ENCODE measurements around the gene MIF. TPM values are rescaled to one million over a fixed set of nuclear protein-coding genes. Genes with fewer than 3 reads are reported as not detected.
"Not testable (repeated sequence)": the region's sequence is repeated elsewhere in the genome, so short reads cannot be mapped to it uniquely, and the experiment has no call there.

The MIF gene
- total RNA-seq, 1 donor from 2014 or later, result 1,073 TPM

DNA sequence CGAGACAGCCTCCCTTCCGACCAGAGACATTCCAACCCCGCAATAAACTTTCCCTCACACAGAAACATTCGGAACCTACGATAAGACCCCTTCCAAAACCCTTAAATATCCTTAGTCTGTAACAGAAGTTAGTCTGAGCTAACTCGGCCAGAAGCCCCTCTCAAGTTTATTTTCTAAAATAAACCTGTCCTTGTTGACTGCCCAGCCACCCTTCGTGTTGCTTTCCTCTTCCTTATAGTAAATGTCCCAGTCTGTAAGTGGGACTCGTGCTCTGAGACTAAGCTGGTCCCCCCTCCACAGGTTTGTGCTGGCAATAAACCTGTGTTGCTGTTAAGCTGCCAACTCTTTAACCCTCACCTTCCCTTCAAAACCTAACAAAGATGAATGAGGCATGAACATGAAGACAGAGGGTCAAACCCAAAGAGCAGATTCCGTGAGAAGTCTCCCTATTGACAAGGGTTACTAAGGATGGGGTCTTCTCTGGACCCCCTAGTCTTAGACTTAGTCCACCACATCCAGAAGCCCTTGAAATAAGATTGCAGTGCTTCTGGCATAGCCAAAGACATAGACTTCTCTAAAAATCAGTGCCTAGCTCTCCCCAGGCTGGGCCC, 18.2 kb downstream of the MIF start:
- TF ChIP-seq CTCF (conservative IDR thresholded peaks at IDR 0.05; ENCODE audit: low read depth, low read length), result no peak
- DNase-seq (ENCODE audit: low read depth), result no peak
- H3K4me3 ChIP-seq (ENCODE audit: low read depth, low read length), result no peak overlapping the region

DNA sequence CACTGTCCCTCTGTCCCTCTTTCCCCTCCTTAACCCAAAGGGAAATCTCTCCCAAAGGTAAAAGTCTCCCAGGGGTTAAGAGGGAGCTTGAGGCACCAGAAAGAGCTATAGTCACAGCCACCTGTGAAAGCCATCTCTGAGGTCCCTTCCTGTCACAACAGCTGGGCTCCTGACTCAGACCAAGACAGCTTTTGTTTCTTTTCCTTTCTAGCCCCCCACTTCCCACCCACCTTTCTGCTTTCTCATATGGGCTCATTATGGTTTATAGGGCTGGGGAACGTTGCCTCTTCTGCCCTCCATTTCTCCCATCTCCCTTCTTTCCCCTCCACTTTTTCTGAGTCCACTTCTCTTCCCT, 19.1 kb downstream of the MIF start:
- peak overlapping the region; percentile 76 for H3K4me3 ChIP-seq (ENCODE audit: low read depth, low read length)
- no peak for TF ChIP-seq CTCF (conservative IDR thresholded peaks at IDR 0.05; ENCODE audit: low read depth, low read length)
- no peak for DNase-seq (ENCODE audit: low read depth)

- DNase-seq (ENCODE audit: low read depth), result peak; percentile 59
- H3K4me3 ChIP-seq (ENCODE audit: low read depth, low read length), result peak overlapping the region; percentile 76
- no peak for TF ChIP-seq CTCF (conservative IDR thresholded peaks at IDR 0.05; ENCODE audit: low read depth, low read length)
Measured at GRCh38 chr22:23913661-23914353, 19.6 kb downstream of the MIF start.

DNA sequence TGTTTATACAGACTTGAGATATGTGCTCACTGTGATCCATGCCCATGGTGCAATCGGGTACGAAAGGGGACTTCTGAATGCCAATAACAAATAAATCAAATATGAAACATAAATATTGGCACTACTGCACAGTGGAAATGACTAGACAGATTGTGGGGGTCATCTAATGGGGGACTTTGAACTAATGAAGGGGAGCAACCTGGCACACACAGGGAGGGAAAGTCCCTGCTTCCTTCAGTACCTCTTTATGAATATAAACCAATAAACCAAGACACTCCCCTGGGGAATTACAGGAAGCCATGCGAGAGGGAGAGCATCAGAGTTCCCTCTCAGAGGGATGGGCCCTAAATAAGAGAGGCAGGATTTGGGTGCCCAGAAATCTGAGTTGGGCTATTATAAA, 21.1 kb downstream of the MIF start:
- no peak for TF ChIP-seq CTCF (conservative IDR thresholded peaks at IDR 0.05; ENCODE audit: low read depth, low read length)
- DNase-seq (ENCODE audit: low read depth), result no peak
- H3K4me3 ChIP-seq (ENCODE audit: low read depth, low read length), result no peak overlapping the region

- H3K4me3 ChIP-seq (ENCODE audit: low read depth, low read length), result not testable (repeated sequence)
Measured at GRCh38 chr22:23920267-23920611, 26.1 kb downstream of the MIF start.

GRCh38 chr22:23921586-23922201, 27.5 kb downstream of the MIF start:
- not testable (repeated sequence) for H3K4me3 ChIP-seq (ENCODE audit: low read depth, low read length); DNase-seq (ENCODE audit: low read depth)

More at GRCh38 chr22:23920267-23920611, 26.1 kb downstream of the MIF start:
- not testable (repeated sequence) for DNase-seq (ENCODE audit: low read depth)

- DNase-seq (ENCODE audit: low read depth), result no peak
- TF ChIP-seq CTCF (conservative IDR thresholded peaks at IDR 0.05; ENCODE audit: low read depth, low read length), result no peak
- no peak overlapping the region for H3K4me3 ChIP-seq (ENCODE audit: low read depth, low read length)
Measured at GRCh38 chr22:23922921-23923320, 28.7 kb downstream of the MIF start.

DNA sequence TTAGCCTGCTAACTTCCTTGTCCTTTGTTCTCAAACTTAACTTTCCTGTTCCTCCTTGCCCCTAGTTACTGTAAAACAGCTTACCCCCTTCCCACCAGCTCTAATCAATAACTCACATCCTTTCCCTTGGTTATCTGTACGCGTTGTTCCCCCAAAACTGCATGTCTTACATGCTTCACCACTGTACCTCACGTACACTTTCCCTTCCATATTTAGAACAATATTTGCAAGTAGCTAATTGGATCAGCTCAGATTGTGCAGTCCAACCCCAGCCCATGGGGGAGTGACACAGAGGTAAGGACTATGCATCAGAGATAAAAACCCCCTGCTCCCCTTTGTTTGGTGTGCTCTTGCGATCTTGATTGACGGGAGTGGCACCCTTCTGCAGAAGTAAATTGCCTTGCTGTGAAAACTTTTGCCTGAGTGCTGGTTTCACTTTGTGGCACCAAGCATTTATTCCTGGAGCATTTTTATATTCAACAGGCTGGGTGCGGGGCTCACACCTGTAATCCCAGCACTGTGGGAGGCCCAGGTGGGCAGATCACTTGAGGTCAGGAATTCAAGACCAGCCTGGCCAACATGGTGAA, 30.9 kb downstream of the MIF start:
- no peak for TF ChIP-seq CTCF (conservative IDR thresholded peaks at IDR 0.05; ENCODE audit: low read depth, low read length)
- DNase-seq (ENCODE audit: low read depth), result no peak
- H3K4me3 ChIP-seq (ENCODE audit: low read depth, low read length), result no peak overlapping the region
